ENCODE data around the gene PERM1.
A peak's percentile ranks its signal among the peaks of the same experiment; 100 is the strongest.
"Not testable (repeated sequence)": the region's sequence is repeated elsewhere in the genome, so short reads cannot be mapped to it uniquely, and the experiment has no call there.

Gene PERM1

DNA sequence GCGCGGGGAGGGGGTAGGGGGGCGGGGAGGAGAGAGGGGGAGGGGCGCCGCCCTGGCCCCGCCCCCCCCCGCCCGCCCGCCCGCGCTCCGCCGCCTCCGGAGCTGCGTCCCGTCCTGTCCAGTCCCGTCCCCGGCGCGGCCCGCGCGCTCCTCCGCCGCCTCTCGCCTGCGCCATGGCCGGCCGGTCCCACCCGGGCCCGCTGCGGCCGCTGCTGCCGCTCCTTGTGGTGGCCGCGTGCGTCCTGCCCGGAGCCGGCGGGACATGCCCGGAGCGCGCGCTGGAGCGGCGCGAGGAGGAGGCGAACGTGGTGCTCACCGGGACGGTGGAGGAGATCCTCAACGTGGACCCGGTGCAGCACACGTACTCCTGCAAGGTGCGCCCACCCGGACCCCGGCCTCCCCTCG is 38.1 kb upstream of the PERM1 start, which contains the start of gene AGRN:
Gene AGRN (plus strand): TSS at position 121 of the 405 bp plus-strand sequence. CDS start 53 bp downstream, at position 174.
- H3K27me3 ChIP-seq (replicated peaks in 2 of 5; ENCODE audit: control insufficient read depth in 4 of 5, insufficient read depth in 5 of 5, low read length in 4 of 5), result peaks cover 0 to 37% (median 8%) of the 10 kb centered on the region in 5 experiments
- CTCF ChIA-PET, result interaction anchor here (3.5 kb wide), 1 partner anchor 37 kb away, joined by 17 read pairs; the partner anchor contains the start of gene PERM1
- no peaks in the 10 kb centered on the region for H3K9me3 ChIP-seq (ENCODE audit: control extremely low read depth in 1 of 5, control insufficient read depth in 4 of 5, insufficient read depth in 2 of 5, low read depth in 1 of 5, low read length in 4 of 5)
- WGBS (ENCODE audit: insufficient coverage), result under 1% methylated on average over 21 of the region's 58 CpGs
- no peaks in the 10 kb centered on the region for H3K36me3 ChIP-seq (ENCODE audit: control insufficient read depth in 4 of 4, insufficient read depth in 4 of 4, low read length in 3 of 4)
- POLR2A ChIA-PET, result no interaction called here
- no peak within 1 kb of the TSS for H3K27ac ChIP-seq (ENCODE audit: insufficient read depth in 1 of 2, low read depth in 1 of 2, low read length in 2 of 2, poor library complexity in 1 of 2, severe bottlenecking in 2 of 2)
- peaks cover 0 to 20% (median 19%) of the 10 kb centered on the region in 4 experiments for H3K4me1 ChIP-seq (ENCODE audit: control extremely low read depth in 1 of 4, control insufficient read depth in 4 of 4, insufficient read depth in 4 of 4, low read length in 3 of 4)
- H3K4me3 ChIP-seq (ENCODE audit: control insufficient read depth in 1 of 7, extremely low read depth in 1 of 7, insufficient read depth in 4 of 7, low read depth in 2 of 7, low read length in 6 of 7), result peak within 1 kb of the TSS; percentile 28 to 72 (median 61)
- DNase-seq, result no peak

DNA sequence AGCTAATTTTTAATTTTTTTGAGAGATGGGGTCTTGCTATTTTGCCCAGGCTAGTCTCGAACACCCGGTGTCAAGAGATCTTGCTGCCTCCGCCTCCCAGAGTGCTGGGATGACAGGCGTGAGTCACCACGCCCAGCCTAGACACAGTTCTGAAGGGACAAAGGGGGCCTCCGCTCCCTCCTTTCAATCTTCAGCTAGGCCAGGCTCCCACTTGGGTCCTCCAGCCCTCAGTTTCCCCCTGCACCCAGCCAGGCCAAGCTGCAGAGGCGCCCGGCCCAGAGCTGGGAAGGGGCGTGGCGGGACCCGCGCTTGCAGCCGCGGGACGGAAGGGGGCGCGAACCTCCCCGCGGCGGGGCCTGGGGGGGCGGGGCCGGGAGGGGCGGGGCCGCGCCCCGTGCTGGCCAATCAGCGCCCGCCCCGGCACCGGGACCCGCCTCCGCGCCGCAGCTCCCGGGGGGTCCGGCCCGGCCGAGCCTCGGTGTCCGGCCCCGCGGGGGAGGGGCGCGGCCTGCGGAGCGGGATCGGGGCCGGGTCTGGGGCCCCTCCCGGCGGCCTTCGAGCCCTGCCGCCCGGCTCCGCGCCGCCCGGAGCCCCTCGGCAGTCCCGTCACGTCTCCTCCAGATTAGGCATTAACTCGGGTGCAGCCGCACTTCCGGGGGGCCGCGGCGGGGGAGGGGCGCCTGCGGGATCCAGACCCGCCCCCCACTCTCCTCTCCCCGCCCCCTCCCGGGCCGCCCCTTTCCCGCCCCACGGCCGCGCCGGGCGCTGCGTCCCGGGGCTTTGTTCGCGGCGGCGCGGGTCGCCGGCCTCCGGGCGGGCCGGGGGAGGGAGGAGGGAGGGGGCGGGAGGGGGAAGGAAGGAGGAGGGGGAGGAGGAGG is 37.5 kb upstream of the PERM1 start:
- ChIA-PET POLR2A (interaction anchor here (1.8 kb wide), 1 partner anchor 17 kb away, joined by 6 read pairs; no protein-coding TSS in a partner anchor), CTCF (interaction anchor here (0.8 to 3.5 kb wide), 5 partner anchors 11 to 232 kb away, joined by 3 to 17 read pairs (median 4); partner anchors contain the start of gene PERM1)
- peak; percentile 61 to 77 (median 72) for DNase-seq
- Histone ChIP-seq H3K4me1 (ENCODE audit: control extremely low read depth in 1 of 4, control insufficient read depth in 4 of 4, insufficient read depth in 4 of 4, low read length in 3 of 4) (peaks cover 0 to 26% (median 21%) of the 10 kb centered on the region in 4 experiments), H3K4me3 (ENCODE audit: control insufficient read depth in 1 of 7, extremely low read depth in 1 of 7, insufficient read depth in 4 of 7, low read depth in 2 of 7, low read length in 6 of 7) (peak overlapping the region in 5 of 7 experiments; percentile 28 to 71 (median 57)), H3K36me3 (ENCODE audit: control insufficient read depth in 4 of 4, insufficient read depth in 4 of 4, low read length in 3 of 4) (no peaks in the 10 kb centered on the region), H3K27me3 (replicated peaks in 2 of 5; ENCODE audit: control insufficient read depth in 4 of 5, insufficient read depth in 5 of 5, low read length in 4 of 5) (peaks cover 0 to 37% (median 8%) of the 10 kb centered on the region in 5 experiments), H3K27ac (ENCODE audit: insufficient read depth in 1 of 2, low read depth in 1 of 2, low read length in 2 of 2, poor library complexity in 1 of 2, severe bottlenecking in 2 of 2) (no peak overlapping the region), H3K9me3 (ENCODE audit: control extremely low read depth in 1 of 5, control insufficient read depth in 4 of 5, insufficient read depth in 2 of 5, low read depth in 1 of 5, low read length in 4 of 5) (no peaks in the 10 kb centered on the region)
- 2% methylated on average over 66 of the region's 91 CpGs for WGBS (ENCODE audit: insufficient coverage)

GRCh38 chr1:1018321-1018685 is 36.4 kb upstream of the PERM1 start:
- DNase-seq; H3K4me3 ChIP-seq (ENCODE audit: control insufficient read depth in 1 of 7, extremely low read depth in 1 of 7, insufficient read depth in 4 of 7, low read depth in 2 of 7, low read length in 6 of 7); H3K36me3 ChIP-seq (ENCODE audit: control insufficient read depth in 4 of 4, insufficient read depth in 4 of 4, low read length in 3 of 4); H3K27ac ChIP-seq (ENCODE audit: insufficient read depth in 1 of 2, low read depth in 1 of 2, low read length in 2 of 2, poor library complexity in 1 of 2, severe bottlenecking in 2 of 2); H3K9me3 ChIP-seq (ENCODE audit: control extremely low read depth in 1 of 5, control insufficient read depth in 4 of 5, insufficient read depth in 2 of 5, low read depth in 1 of 5, low read length in 4 of 5): not testable (repeated sequence)
- Histone ChIP-seq H3K4me1 (ENCODE audit: control extremely low read depth in 1 of 4, control insufficient read depth in 4 of 4, insufficient read depth in 4 of 4, low read length in 3 of 4) (peaks cover 0 to 36% (median 31%) of the 10 kb centered on the region in 4 experiments), H3K27me3 (replicated peaks in 2 of 5; ENCODE audit: control insufficient read depth in 4 of 5, insufficient read depth in 5 of 5, low read length in 4 of 5) (peaks cover 0 to 33% (median 8%) of the 10 kb centered on the region in 5 experiments)
- ChIA-PET CTCF (interaction anchor here (1.1 to 3.5 kb wide), 5 partner anchors 10 to 35 kb away, joined by 3 to 17 read pairs (median 4); partner anchors contain the start of gene PERM1), POLR2A (interaction anchor here (1.8 kb wide), 1 partner anchor 16 kb away, joined by 6 read pairs; no protein-coding TSS in a partner anchor)
- 96% methylated on average over 15 of the region's 26 CpGs for WGBS (ENCODE audit: insufficient coverage)

DNA sequence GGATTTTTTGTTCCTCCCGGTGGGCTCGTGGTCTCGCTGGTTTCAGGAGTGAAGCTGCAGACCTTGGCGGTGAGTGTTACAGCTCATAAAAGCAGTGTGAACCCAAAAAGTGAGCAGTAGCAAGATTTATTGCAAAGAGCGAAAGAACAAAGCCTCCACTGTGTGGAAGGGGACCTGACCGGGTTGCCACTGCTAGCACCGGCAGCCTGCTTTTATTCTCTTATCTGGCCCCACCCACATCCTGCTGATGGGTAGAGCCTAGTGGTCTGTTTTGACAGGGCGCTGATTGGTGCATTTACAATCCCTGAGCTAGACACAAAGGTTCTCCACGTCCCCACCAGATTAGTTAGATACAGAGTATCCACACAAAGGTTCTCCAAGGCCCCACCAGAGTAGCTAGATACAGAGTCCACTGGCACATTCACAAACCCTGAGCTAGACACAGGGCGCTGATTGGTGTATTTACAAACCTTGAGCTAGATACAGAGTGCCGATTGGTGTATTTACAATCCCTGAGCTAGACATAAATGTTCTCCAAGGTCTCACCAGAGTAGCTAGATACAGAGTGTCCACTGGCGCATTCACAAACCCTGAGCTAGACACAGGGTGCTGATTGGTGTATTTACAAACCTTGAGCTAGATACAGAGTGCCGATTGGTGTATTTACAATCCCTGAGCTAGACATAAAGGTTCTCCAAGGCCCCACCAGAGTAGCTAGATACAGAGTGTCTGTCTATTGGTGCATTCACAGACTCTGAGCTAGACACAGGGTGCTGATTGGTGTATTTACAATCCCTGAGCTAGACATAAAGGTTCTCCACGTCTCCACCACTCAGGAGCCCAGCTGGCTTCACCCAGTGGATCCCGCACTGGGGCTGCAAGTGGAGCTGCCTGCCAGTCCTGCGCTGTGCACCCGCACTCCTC is 35.8 kb upstream of the PERM1 start:
- peaks cover 0 to 39% (median 31%) of the 10 kb centered on the region in 4 experiments for H3K4me1 ChIP-seq (ENCODE audit: control extremely low read depth in 1 of 4, control insufficient read depth in 4 of 4, insufficient read depth in 4 of 4, low read length in 3 of 4)
- H3K27ac ChIP-seq (ENCODE audit: insufficient read depth in 1 of 2, low read depth in 1 of 2, low read length in 2 of 2, poor library complexity in 1 of 2, severe bottlenecking in 2 of 2); H3K9me3 ChIP-seq (ENCODE audit: control extremely low read depth in 1 of 5, control insufficient read depth in 4 of 5, insufficient read depth in 2 of 5, low read depth in 1 of 5, low read length in 4 of 5); H3K36me3 ChIP-seq (ENCODE audit: control insufficient read depth in 4 of 4, insufficient read depth in 4 of 4, low read length in 3 of 4); DNase-seq; H3K4me3 ChIP-seq (ENCODE audit: control insufficient read depth in 1 of 7, extremely low read depth in 1 of 7, insufficient read depth in 4 of 7, low read depth in 2 of 7, low read length in 6 of 7): not testable (repeated sequence)
- CTCF ChIA-PET, result interaction anchor here (0.6 to 3.5 kb wide), 5 partner anchors 10 to 34 kb away, joined by 3 to 17 read pairs (median 3); partner anchors contain the start of gene PERM1
- H3K27me3 ChIP-seq (replicated peaks in 2 of 5; ENCODE audit: control insufficient read depth in 4 of 5, insufficient read depth in 5 of 5, low read length in 4 of 5), result peaks cover 0 to 27% (median 6%) of the 10 kb centered on the region in 5 experiments
- 84% methylated on average over 6 of the region's 17 CpGs for WGBS (ENCODE audit: insufficient coverage)
- POLR2A ChIA-PET, result interaction anchor here (1.8 kb wide), 1 partner anchor 16 kb away, joined by 6 read pairs; no protein-coding TSS in a partner anchor

DNA sequence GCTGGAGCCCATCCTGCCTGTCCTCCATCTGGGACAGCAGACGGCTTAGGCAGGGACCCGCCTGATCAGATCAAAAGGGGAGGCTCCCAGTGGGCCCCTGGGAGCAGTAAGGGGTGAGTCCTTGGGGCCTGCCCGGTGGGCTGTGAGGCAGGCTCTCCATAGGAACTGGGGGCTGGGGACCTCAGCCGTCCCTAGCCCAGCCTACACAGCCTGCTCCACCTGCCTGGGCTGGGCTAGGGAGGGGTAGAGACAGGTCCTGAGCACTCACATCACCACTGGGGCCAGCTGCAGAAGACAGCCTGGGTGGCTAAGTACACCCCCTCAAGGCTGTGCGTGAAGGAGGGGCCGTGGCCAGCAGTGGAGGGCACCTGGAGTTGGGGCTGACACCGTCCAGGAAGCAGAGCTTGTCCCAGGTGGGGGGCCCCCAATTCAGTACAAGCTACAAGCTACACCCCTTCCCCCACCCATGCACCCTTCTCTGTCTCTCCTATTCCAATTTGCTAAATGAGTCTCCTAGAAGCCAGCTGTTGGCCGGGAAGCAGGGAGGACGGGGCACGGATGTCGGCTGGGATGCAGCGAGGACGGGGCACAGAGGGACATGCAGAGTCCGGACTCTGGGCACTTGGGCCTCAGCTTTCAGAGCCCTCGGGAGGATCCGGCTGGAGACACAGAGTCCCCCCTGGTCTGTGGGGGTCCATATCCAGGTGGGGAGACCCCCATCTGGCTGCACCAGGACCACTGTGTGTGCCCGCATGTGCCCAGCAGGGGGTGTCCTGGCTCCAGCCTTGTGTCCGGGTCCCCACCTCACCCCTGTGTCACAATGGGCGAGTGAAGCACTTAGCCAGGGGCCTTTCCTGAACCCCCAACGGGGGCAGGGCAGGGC is 33.1 kb upstream of the PERM1 start:
- Histone ChIP-seq H3K36me3 (ENCODE audit: control insufficient read depth in 4 of 4, insufficient read depth in 4 of 4, low read length in 3 of 4) (no peaks in the 10 kb centered on the region), H3K9me3 (ENCODE audit: control extremely low read depth in 1 of 5, control insufficient read depth in 4 of 5, insufficient read depth in 2 of 5, low read depth in 1 of 5, low read length in 4 of 5) (no peaks in the 10 kb centered on the region), H3K4me1 (ENCODE audit: control extremely low read depth in 1 of 4, control insufficient read depth in 4 of 4, insufficient read depth in 4 of 4, low read length in 3 of 4) (peaks cover 3 to 32% (median 25%) of the 10 kb centered on the region in 4 experiments), H3K4me3 (ENCODE audit: control insufficient read depth in 1 of 7, extremely low read depth in 1 of 7, insufficient read depth in 4 of 7, low read depth in 2 of 7, low read length in 6 of 7) (no peak overlapping the region), H3K27me3 (replicated peaks in 2 of 5; ENCODE audit: control insufficient read depth in 4 of 5, insufficient read depth in 5 of 5, low read length in 4 of 5) (peaks cover 0 to 1% (median 0%) of the 10 kb centered on the region in 5 experiments), H3K27ac (ENCODE audit: insufficient read depth in 1 of 2, low read depth in 1 of 2, low read length in 2 of 2, poor library complexity in 1 of 2, severe bottlenecking in 2 of 2) (no peak overlapping the region)
- peak in 2 of 3 donors; percentile 53 to 57 for DNase-seq
- POLR2A ChIA-PET, result no interaction called here
- WGBS (ENCODE audit: insufficient coverage), result 83% methylated on average over 16 of the region's 20 CpGs
- CTCF ChIA-PET, result interaction anchor here (0.9 to 4.1 kb wide), 10 partner anchors 8 to 240 kb away, joined by 3 to 19 read pairs (median 4); no protein-coding TSS in a partner anchor
